Smooth muscle cell (in vitro differentiated cells): ENCODE measurements around the gene ASH1L. TPM values are rescaled to one million over a fixed set of nuclear protein-coding genes. Genes with fewer than 3 reads are reported as not detected.
"Not testable (repeated sequence)": the region's sequence is repeated elsewhere in the genome, so short reads cannot be mapped to it uniquely, and the experiment has no call there.

ENCODE experiments used
- DNase-seq: peaks from one replicate; lab custom pipeline; 2025; ENCODE audit not compliant: unreplicated experiment; lab: John Stamatoyannopoulos, UW
- H2AFZ ChIP-seq: fragments of 200-600 bp; sonication (generic); 2 replicates; pipeline ENCODE4 v1.6.0; 2016; ENCODE audit warnings: antibody characterized with exemption, low read depth, mild to moderate bottlenecking
- H3F3A ChIP-seq: fragments of 200-600 bp; sonication (generic); 2 replicates; pipeline ENCODE4 v1.6.0; 2017; ENCODE audit warnings: antibody characterized with exemption, low read depth
- H3K27ac ChIP-seq: fragments of 200-600 bp; sonication (generic); 2 replicates; pipeline ENCODE4 v1.5.1; 2016; ENCODE audit warnings: low read depth, mild to moderate bottlenecking
- H3K27me3 ChIP-seq: fragments of 200-600 bp; sonication (generic); 2 replicates; pipeline ENCODE4 v1.6.1; 2016; ENCODE audit warnings: low read depth, mild to moderate bottlenecking
- H3K36me3 ChIP-seq: fragments of 200-600 bp; sonication (generic); 2 replicates; pipeline ENCODE4 v1.5.1; 2016; ENCODE audit warnings: low read depth
- H3K4me1 ChIP-seq: fragments of 200-600 bp; sonication (generic); 2 replicates; pipeline ENCODE4 v1.5.1; 2016; ENCODE audit warnings: low read depth
- H3K4me2 ChIP-seq: fragments of 200-600 bp; sonication (generic); 2 replicates; pipeline ENCODE4 v1.6.0; 2016; ENCODE audit warnings: mild to moderate bottlenecking
- H3K4me3 ChIP-seq: fragments of 200-600 bp; sonication (generic); 2 replicates; pipeline ENCODE4 v1.5.1; 2016; ENCODE audit warnings: mild to moderate bottlenecking
- H3K79me2 ChIP-seq: fragments of 200-600 bp; sonication (generic); 2 replicates; pipeline ENCODE4 v1.6.0; 2016; ENCODE audit warnings: low read depth, mild to moderate bottlenecking
- H3K9ac ChIP-seq: fragments of 200-600 bp; sonication (generic); 2 replicates; pipeline ENCODE4 v1.6.0; 2016; ENCODE audit warnings: low read depth
- H3K9me3 ChIP-seq: fragments of 200-600 bp; sonication (generic); replicated peaks from 2 replicates; pipeline ENCODE4 v1.5.1; 2016; ENCODE audit warnings: low read depth
- H4K20me1 ChIP-seq: fragments of 200-600 bp; sonication (generic); 2 replicates; pipeline ENCODE4 v1.6.0; 2016; ENCODE audit warnings: low read depth
- CTCF ChIP-seq: fragments of 200-600 bp; sonication (generic); IDR thresholded peaks from 2 replicates; pipeline ENCODE4 v1.5.1; 2017; ENCODE audit warnings: borderline replicate concordance, mild to moderate bottlenecking, antibody characterized with exemption; ENCODE audit not compliant: insufficient read depth, poor library complexity, severe bottlenecking
- WGBS: methylation state at CpG from one replicate; pipeline ENCODE4 v1.1.7; 2016; ENCODE audit warnings: low lambda C conversion rate; 5-methylcytosine and 5-hydroxymethylcytosine counted together
- polyA plus RNA-seq: library from polyadenylated mRNA; unstranded; fragments of >200 nt; fragmentation: Nextera tagmentation; extraction: Ambion mirVana; gene quantifications from 2 replicates; pipeline ENCODE4 v1.2.1, GENCODE V29; 2016
- total RNA-seq: library from RNA; depleted of rRNA; stranded (reverse); fragments of >200 nt; gene quantifications from 2 replicates; pipeline ENCODE4 v1.2.3, GENCODE V29; 2014

ASH1L gene
- 34.0 and 38.7 TPM in 2 replicates for total RNA-seq
- 9.2 and 15.0 TPM in 2 replicates for polyA plus RNA-seq

- peak within 1 kb of the TSS; percentile 98 for H3K27ac ChIP-seq
- H3K36me3 ChIP-seq = no peaks in the 10 kb centered on the region
- H2AFZ ChIP-seq = peak within 1 kb of the TSS; percentile 95
- DNase-seq = peak; percentile 98
- peaks cover 72% of the 10 kb centered on the region for H3K79me2 ChIP-seq
- 0% methylated on average over 55 of the region's 87 CpGs for WGBS
- H3K4me3 ChIP-seq = peak within 1 kb of the TSS; percentile 96
- H3K9me3 ChIP-seq = no peaks in the 10 kb centered on the region
- H3K4me2 ChIP-seq = peak within 1 kb of the TSS; percentile 88
- H3K9ac ChIP-seq = peak within 1 kb of the TSS; percentile 97
- peaks cover 5% of the 10 kb centered on the region for H3F3A ChIP-seq
- TF ChIP-seq CTCF = no peak
- H3K27me3 ChIP-seq = no peaks in the 10 kb centered on the region
- peaks cover 15% of the 10 kb centered on the region for H3K4me1 ChIP-seq
- H4K20me1 ChIP-seq = peaks cover 33% of the 10 kb centered on the region
Measured at GRCh38 chr1:155562581-155563376, at the start of gene ASH1L. ASH1L (minus strand) TSS chr1:155562803; CDS start chr1:155521519, 41,284 bp downstream.

- H3K4me2 ChIP-seq = peak overlapping the region; percentile 78
- H4K20me1 ChIP-seq = not testable (repeated sequence)
Measured at GRCh38 chr1:155610257-155610647, 47.6 kb upstream of the ASH1L start.

GRCh38 chr1:155609515-155610256 is 47.1 kb upstream of the ASH1L start, which contains the start of gene MSTO1:
MSTO1 (plus strand) TSS chr1:155610218; CDS start chr1:155610249, 31 bp downstream.
- Histone ChIP-seq H3K9me3 (no peaks in the 10 kb centered on the region), H4K20me1 (no peaks in the 10 kb centered on the region), H3K4me2 (peak within 1 kb of the TSS; percentile 96), H3K9ac (peak within 1 kb of the TSS; percentile 32), H3K27ac (peak within 1 kb of the TSS; percentile 70), H3K4me1 (no peaks in the 10 kb centered on the region), H2AFZ (peak within 1 kb of the TSS; percentile 94), H3K79me2 (no peaks in the 10 kb centered on the region), H3K27me3 (no peaks in the 10 kb centered on the region), H3K36me3 (no peaks in the 10 kb centered on the region), H3F3A (no peaks in the 10 kb centered on the region), H3K4me3 (peak within 1 kb of the TSS; percentile 74)
- no peak for TF ChIP-seq CTCF
- DNase-seq = peak; percentile 81
- WGBS = 15% methylated on average over 38 of the region's 47 CpGs

More at GRCh38 chr1:155610257-155610647, 47.6 kb upstream of the ASH1L start:
- not testable (repeated sequence) for H3K79me2 ChIP-seq, H3K4me1 ChIP-seq, H3K9me3 ChIP-seq, H3K9ac ChIP-seq, H3K27me3 ChIP-seq, H3K27ac ChIP-seq, DNase-seq, H3F3A ChIP-seq, H2AFZ ChIP-seq, H3K36me3 ChIP-seq
- 17% methylated on average over 1 of the region's 33 CpGs for WGBS
- H3K4me3 ChIP-seq = peak overlapping the region; percentile 74

- Histone ChIP-seq H3K4me3 (no peak overlapping the region), H2AFZ (no peak overlapping the region), H3K4me2 (no peak overlapping the region), H3K9ac (no peak overlapping the region), H3K36me3 (no peaks in the 10 kb centered on the region), H3K79me2 (no peaks in the 10 kb centered on the region), H3K4me1 (no peaks in the 10 kb centered on the region), H3F3A (no peaks in the 10 kb centered on the region), H4K20me1 (no peaks in the 10 kb centered on the region), H3K9me3 (no peaks in the 10 kb centered on the region), H3K27ac (no peak overlapping the region), H3K27me3 (no peaks in the 10 kb centered on the region)
- WGBS = 97% methylated on average over 9 of the region's 9 CpGs
- no peak for TF ChIP-seq CTCF
- no peak for DNase-seq
Measured at GRCh38 chr1:155608888-155609225, 46.3 kb upstream of the ASH1L start.
